Gastroesophageal sphincter (tissue), 3 donors: Measurements from ENCODE around the gene PRIM1.

Experiments used
- CTCF ChIP-seq, 4 experiments: fragments of 200-600 bp in 2 of 4; fragments of 450-650 bp in 2 of 4; sonication (generic) in 1 of 4; IDR thresholded peaks; one replicate each; pipeline ENCODE4 v1.5.1; 2017 to 2019; ENCODE audit warnings: antibody characterized with exemption in 4 of 4, mild to moderate bottlenecking in 2 of 4, moderate library complexity in 2 of 4
- EP300 ChIP-seq: sonication (generic); formaldehyde crosslinking; IDR thresholded peaks from one replicate; pipeline ENCODE4 v1.6.1; 2017; ENCODE audit warnings: antibody characterized with exemption, mild to moderate bottlenecking

GRCh38 chr12:56682323-56682722, 69.8 kb downstream of the PRIM1 start:
- TF ChIP-seq CTCF (IDR thresholded peaks at IDR 0.05) (no peak), EP300 (no peak)
